ENCODE results near the gene CAMK1.
A peak's percentile ranks its signal among the peaks of the same experiment; 100 is the strongest.

Gene CAMK1

GRCh38 chr3:9731206-9732079 lies 38.3 kb downstream of the CAMK1 start, which contains the start of gene BRPF1:
Gene BRPF1 (plus strand): TSS chr3:9731735. CDS start chr3:9734141, 2,406 bp downstream.
- TF ChIP-seq CTCF (IDR thresholded peaks at IDR 0.05; ENCODE audit: insufficient read depth, low read depth, low read length, missing control alignments), result no peak
- peak within 1 kb of the TSS; percentile 92 for H3K4me3 ChIP-seq (ENCODE audit: low read depth, low read length)
- DNase-seq (ENCODE audit: low read depth), result peak; percentile 100

GRCh38 chr3:9730657-9731205 lies 39.0 kb downstream of the CAMK1 start:
- peak overlapping the region; percentile 81 for H3K4me3 ChIP-seq (ENCODE audit: low read depth, low read length)
- TF ChIP-seq CTCF (IDR thresholded peaks at IDR 0.05; ENCODE audit: insufficient read depth, low read depth, low read length, missing control alignments), result no peak
- no peak for DNase-seq (ENCODE audit: low read depth)

GRCh38 chr3:9729419-9729818 lies 40.3 kb downstream of the CAMK1 start:
- H3K4me3 ChIP-seq (ENCODE audit: low read depth, low read length), result no peak overlapping the region
- no peak for TF ChIP-seq CTCF (IDR thresholded peaks at IDR 0.05; ENCODE audit: insufficient read depth, low read depth, low read length, missing control alignments)
- no peak for DNase-seq (ENCODE audit: low read depth)

- no peak overlapping the region for H3K4me3 ChIP-seq (ENCODE audit: low read depth, low read length)
- no peak for TF ChIP-seq CTCF (IDR thresholded peaks at IDR 0.05; ENCODE audit: insufficient read depth, low read depth, low read length, missing control alignments)
- no peak for DNase-seq (ENCODE audit: low read depth)
Measured at GRCh38 chr3:9727743-9728142, 42.0 kb downstream of the CAMK1 start.

- DNase-seq (ENCODE audit: low read depth), result peak; percentile 60
- peak; percentile 68 for TF ChIP-seq CTCF (IDR thresholded peaks at IDR 0.05; ENCODE audit: insufficient read depth, low read depth, low read length, missing control alignments)
- no peak overlapping the region for H3K4me3 ChIP-seq (ENCODE audit: low read depth, low read length)
Measured at GRCh38 chr3:9727041-9727595, 42.6 kb downstream of the CAMK1 start.

GRCh38 chr3:9725775-9726515 lies 43.8 kb downstream of the CAMK1 start:
- no peak for TF ChIP-seq CTCF (IDR thresholded peaks at IDR 0.05; ENCODE audit: insufficient read depth, low read depth, low read length, missing control alignments)

More at GRCh38 chr3:9725775-9726515, 43.8 kb downstream of the CAMK1 start:
- H3K4me3 ChIP-seq (ENCODE audit: low read depth, low read length), result no peak overlapping the region
- DNase-seq (ENCODE audit: low read depth), result no peak
